Measurements from ENCODE around the gene IL1RAPL2. TPM values are rescaled to one million over a fixed set of nuclear protein-coding genes. Genes with fewer than 3 reads are reported as not detected.

The IL1RAPL2 gene
- total and polyA plus RNA-seq, 7 donors = not detected

DNA sequence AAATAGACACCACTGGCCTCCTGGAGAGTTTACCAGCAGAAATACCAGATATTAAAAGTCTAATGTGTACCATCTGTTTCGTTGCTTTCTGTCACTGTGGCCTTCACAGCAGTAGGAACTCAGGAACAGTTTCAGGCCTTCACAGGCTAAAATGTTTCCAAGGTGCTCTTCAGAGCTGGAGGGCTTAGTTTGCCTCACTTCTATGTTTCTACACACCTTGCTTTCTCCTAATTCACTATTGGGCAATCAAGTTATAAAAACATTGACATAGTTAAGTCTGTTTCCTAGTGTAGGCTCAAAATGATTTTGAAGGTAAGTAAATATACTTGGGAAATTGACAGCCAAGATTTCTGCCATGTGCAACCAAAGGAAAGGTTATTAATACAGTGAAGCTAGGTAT, 395.9 kb downstream of the IL1RAPL2 start:
- peaks cover 0 to 5% (median 0%) of the 10 kb centered on the region in 3 donors for H3K27me3 ChIP-seq (ENCODE audit: insufficient read depth in 3 of 3, low read length in 2 of 3)
- no peaks in the 10 kb centered on the region for H3K9me3 ChIP-seq
- TF ChIP-seq CTCF (IDR thresholded peaks at IDR 0.05) = no peak
- ATAC-seq (no peak), DNase-seq (no peak)
- H3K4me1 ChIP-seq = no peaks in the 10 kb centered on the region
- no peak overlapping the region for H3K27ac ChIP-seq
- WGBS, 3 donors = 45 to 69% (median 53%) methylated on average over 1 of the region's 1 CpG
- no peaks in the 10 kb centered on the region for H3K36me3 ChIP-seq (ENCODE audit: insufficient read depth in 1 of 2, low read depth in 1 of 2)
- no peak overlapping the region for H3K4me3 ChIP-seq
- intact Hi-C loops (cut with DNase I) = no loop called here

DNA sequence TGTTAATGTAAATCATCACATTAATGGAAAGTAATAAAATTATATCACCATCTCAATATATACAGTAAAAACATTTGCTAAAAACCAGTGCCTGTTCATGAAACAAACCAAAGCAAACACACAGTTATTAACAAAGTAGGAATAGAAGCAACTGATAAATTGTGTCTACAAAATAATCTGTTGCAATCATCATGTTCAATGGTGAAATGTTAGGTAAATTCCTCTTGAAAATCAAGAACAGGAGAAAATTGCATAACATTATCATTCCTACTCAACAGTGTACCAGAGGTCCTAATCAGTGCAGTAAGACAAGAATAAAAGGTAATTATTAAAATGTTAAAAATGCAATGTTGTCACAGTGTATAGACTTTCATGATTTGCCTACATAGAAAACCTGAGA, 402.2 kb downstream of the IL1RAPL2 start:
- TF ChIP-seq CTCF (IDR thresholded peaks at IDR 0.05) = no peak
- intact Hi-C loops (cut with DNase I) = no loop called here
- ATAC-seq (no peak), DNase-seq (no peak)
- no peaks in the 10 kb centered on the region for H3K36me3 ChIP-seq (ENCODE audit: insufficient read depth in 1 of 2, low read depth in 1 of 2)
- peaks cover 0 to 7% (median 0%) of the 10 kb centered on the region in 3 donors for H3K27me3 ChIP-seq (ENCODE audit: insufficient read depth in 3 of 3, low read length in 2 of 3)
- no peaks in the 10 kb centered on the region for H3K4me1 ChIP-seq
- H3K27ac ChIP-seq = no peak overlapping the region
- H3K4me3 ChIP-seq = no peak overlapping the region
- H3K9me3 ChIP-seq = no peaks in the 10 kb centered on the region

DNA sequence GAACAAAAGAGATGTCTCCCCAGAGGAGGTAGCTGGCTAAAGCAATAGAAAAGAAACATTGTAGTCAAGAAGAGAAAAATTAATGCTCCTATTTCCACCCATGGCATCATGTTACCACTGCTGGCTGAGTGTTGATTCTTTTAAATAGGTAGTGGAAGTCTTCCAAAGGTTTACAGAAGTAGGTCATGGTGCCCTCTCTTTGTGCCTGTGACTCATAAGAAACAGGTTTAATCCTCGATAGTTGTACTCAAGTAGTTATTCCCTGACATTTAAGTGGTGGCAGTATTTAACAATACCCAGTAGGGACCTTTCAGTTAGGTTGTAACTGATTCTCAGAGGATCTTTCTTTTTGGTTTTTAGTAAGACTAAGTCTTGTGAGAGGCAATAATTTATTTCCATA, 406.7 kb downstream of the IL1RAPL2 start:
- no peaks in the 10 kb centered on the region for H3K36me3 ChIP-seq (ENCODE audit: insufficient read depth in 1 of 2, low read depth in 1 of 2)
- H3K9me3 ChIP-seq = no peaks in the 10 kb centered on the region
- TF ChIP-seq CTCF (IDR thresholded peaks at IDR 0.05) = no peak
- DNase-seq (no peak), ATAC-seq (peak in 3 of 4 donors; percentile 69 to 83 (median 75))
- H3K27me3 ChIP-seq (ENCODE audit: insufficient read depth in 3 of 3, low read length in 2 of 3) = no peaks in the 10 kb centered on the region
- intact Hi-C loops (cut with DNase I) = no loop called here
- no peak overlapping the region for H3K27ac ChIP-seq
- 22 to 47% (median 26%) methylated on average over 1 of the region's 1 CpG for WGBS, 3 donors
- H3K4me1 ChIP-seq = no peaks in the 10 kb centered on the region
- H3K4me3 ChIP-seq = no peak overlapping the region

DNA sequence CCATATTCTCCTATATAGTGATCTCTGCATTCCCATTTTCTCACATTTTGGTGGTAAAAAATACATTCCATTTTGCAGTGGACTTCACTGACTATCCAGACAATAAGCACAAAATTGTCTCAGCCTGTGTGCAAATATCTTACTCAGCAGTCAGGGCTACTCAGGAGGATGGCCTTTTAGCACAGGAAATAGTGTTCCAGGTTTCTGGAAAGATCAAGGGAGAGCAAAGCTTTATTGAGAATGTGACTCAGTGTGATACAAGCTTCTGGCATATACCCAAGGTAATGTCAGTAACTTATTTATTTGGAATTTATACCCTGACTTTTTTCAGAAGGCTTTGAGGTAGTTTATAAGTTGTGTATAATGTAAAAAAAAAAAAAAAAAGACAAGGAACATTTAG, 421.1 kb downstream of the IL1RAPL2 start:
- Histone ChIP-seq H3K27ac (no peak overlapping the region), H3K27me3 (ENCODE audit: insufficient read depth in 3 of 3, low read length in 2 of 3) (peaks cover 0 to 4% (median 0%) of the 10 kb centered on the region in 3 donors), H3K4me1 (no peaks in the 10 kb centered on the region), H3K4me3 (no peak overlapping the region), H3K36me3 (ENCODE audit: insufficient read depth in 1 of 2, low read depth in 1 of 2) (no peaks in the 10 kb centered on the region), H3K9me3 (no peaks in the 10 kb centered on the region)
- intact Hi-C loops (cut with DNase I) = no loop called here
- DNase-seq = no peak
- TF ChIP-seq CTCF (IDR thresholded peaks at IDR 0.05) = no peak
- no peak for ATAC-seq

DNA sequence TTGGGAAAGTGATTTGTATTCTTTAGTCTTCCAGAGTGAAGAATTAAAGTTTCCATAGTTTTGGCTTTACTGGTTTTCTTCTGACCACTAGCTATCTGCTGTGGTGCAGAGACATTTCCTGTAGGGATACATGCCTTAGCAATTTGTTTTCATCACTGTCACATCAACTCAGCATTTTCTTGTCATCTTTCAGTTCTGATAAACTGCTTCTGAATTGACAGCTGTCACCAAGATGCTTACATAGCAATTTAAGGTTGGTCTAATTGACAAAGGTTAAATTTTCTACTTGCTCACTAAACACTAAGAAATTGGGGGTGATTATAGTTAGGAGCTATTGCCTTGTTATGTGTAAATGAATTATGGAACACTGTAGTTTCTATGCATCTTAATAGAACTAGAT, 422.0 kb downstream of the IL1RAPL2 start:
- H3K27me3 ChIP-seq (ENCODE audit: insufficient read depth in 3 of 3, low read length in 2 of 3) = peaks cover 0 to 4% (median 0%) of the 10 kb centered on the region in 3 donors
- intact Hi-C loops (cut with DNase I) = no loop called here
- DNase-seq = no peak
- no peak for TF ChIP-seq CTCF (IDR thresholded peaks at IDR 0.05)
- ATAC-seq = no peak
- H3K4me3 ChIP-seq = no peak overlapping the region
- H3K27ac ChIP-seq = no peak overlapping the region
- H3K36me3 ChIP-seq (ENCODE audit: insufficient read depth in 1 of 2, low read depth in 1 of 2) = no peaks in the 10 kb centered on the region
- H3K9me3 ChIP-seq = no peaks in the 10 kb centered on the region
- no peaks in the 10 kb centered on the region for H3K4me1 ChIP-seq

Data from psoas muscle (tissue), 8 donors.